HTERT RPE-1 (cell line): ENCODE data around the gene ANKRD1.

Source experiments
- in situ Hi-C: fragments of 300-500 bp; cut with MboI; formaldehyde crosslinking; loops from 4 replicates; pipeline ENCODE4 v1.14.3; 2020; ENCODE audit warnings: low sequenced_read_pairs

ANKRD1 gene

DNA sequence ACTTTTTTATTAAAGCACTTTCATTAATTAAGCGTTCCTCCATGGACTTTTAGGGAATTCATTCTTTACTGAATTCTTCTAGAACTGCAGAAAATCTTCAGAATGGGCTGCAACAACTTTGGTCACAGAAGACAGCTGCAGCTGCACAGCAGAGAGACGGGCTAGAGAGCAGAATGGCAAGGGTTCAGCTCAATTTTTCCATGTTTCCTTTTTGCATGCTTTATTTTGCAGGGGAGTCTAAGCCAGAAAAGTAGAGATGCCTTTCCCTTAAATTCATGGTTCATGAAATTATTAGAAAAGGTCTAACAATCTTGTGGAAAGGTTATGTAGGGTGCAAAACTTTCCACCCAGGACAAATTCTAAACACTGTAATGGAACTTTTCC, 15.4 kb upstream of the ANKRD1 start:
- in situ Hi-C loops: no loop called here

DNA sequence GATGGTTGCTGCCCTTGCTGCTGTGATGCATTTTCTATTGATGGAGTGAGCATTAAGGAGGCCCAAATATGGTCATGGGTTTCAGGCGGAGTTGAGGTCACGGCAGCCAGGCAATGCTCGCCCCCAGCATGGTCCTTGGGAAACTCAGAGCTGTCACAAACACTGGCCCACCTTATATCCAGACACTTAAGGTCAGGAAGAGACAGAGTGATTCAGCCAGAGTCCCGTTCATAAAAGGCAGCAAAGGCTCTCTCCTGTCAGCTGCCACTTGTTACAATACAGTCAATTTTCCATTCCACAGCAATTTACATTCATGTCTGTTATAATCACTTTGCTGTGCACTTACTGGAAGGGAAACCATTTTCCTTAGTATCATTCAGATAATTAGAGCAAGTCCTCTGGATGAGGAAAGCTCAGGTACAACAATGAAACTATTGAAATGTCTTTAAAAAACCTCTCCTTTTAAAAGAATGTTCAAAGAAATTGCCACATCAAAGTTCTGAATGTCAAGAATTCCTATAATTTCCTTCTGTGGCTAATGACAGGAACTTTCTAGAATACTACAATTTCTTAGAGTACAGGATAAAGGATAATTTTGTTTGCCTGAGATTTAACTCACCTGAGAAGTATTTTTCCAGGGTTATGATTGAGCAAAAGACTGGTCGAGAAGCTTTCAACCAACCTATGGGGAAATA, 14.8 kb upstream of the ANKRD1 start:
- in situ Hi-C loops: no loop called here

DNA sequence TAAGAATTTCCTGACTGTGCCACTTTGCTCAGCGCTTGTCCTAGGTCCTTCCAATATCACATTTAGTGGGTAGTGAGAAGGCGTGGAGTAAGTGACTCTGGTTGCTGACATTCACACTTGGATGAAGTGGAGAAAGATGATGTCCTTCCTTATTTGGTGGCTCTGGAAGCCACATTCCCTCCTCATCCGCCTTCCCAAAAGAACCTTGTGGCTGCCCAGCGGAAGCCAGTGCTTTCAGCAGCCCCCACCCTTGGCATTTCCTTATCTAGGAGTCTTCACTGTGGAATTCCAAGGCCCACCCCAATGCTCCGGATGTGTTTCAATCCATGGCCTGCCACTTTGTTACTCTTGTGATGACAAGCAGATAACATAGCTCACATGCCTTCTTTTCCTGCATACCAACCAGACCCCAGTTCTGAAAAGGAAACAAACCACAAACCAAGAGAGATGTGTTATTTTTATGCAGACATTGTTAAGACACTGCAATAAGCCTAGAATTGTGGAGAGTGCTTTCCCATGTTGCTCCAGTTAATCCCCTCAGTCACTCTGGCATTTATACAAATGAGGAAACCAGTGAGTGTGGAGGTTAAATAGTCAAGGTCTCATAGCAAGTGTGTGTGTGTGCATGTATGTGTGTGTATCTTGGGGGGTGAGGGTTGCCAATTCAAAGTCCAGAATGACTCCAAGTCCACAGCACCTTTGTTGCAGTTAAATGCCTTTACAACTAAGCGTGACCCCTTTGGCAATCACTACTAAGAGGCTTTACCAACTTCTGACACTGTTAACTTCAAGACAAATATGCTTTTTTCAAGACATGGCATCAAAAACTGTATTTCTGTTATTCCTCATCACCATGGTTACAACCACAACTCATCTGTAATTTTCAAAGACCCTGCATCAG, 10.3 kb upstream of the ANKRD1 start:
- in situ Hi-C loops: no loop called here

DNA sequence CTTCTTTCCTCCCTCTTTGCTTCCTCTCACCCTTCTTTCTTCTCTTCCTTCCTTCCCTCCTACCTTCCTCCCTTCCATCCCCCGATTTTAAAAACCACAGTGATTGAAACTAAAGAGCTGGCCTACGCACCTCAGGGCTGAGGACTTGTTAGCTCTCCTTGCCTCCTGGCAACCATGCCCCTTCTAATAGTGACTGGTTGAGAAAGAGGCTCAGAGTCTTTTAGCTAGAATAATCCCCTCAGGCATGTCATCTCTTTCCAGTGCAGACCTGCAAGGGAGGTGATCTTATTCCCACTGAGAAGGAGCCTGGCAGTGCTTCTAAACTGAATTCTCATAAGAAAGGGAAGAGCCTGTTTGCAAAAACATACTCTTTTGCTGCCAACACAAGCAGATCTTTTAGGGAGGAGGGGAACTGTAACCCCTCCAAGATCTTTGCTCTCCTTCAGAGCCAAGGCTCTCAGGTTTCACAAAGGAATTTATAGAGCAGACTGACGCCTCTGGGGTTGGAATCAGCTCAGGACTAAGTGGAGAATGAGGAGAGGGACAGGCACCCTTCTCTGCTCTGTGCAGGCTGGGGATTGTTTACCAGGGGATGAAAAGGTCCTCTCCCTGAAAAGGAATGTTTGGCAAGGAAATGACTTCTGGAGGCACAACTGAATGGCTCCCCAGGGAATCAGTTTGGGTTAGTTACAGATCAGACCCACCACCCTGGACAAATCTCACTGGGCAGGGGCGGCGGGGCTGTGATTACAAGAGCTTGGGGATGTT, 9.4 kb upstream of the ANKRD1 start:
- in situ Hi-C loops: no loop called here

DNA sequence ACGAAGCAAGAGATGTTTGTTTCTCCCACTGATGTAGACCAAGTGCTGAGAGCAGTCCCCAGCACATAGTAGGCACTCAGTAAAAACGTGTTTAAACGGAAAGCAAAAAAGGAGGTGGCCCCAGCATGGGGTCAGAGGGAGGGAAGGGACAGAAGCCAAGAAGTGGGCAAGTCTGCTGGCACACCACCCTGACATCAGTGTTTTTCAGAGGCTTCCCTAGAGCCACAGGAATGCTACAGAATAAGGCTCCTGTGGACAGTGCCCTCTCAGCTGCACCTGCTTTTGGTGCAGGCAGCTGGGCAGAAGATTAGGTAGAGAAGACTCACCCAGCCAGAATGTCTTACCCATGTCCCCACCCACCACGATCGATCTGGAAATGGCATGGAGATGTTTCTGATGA, 8.3 kb upstream of the ANKRD1 start:
- in situ Hi-C loops: no loop called here

DNA sequence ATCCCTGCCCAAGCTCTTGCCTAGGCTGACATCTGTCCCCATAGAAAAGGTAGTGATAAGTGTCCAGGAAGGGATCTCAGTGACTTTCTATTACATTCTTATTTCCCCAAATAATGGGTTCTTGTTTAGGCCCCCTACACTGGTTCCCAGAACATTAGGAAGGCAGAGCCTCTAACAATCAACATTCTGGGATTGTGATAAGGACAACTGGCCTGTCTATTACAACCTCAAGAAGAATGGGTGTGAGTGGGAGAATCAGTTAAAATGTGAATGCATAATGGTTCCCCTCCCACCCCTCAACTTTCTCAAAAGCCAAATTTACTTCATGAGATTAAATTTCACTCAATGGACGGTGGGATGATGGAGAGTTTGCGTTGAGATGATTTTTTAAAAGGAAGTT, 6.4 kb upstream of the ANKRD1 start:
- in situ Hi-C loops: no loop called here

DNA sequence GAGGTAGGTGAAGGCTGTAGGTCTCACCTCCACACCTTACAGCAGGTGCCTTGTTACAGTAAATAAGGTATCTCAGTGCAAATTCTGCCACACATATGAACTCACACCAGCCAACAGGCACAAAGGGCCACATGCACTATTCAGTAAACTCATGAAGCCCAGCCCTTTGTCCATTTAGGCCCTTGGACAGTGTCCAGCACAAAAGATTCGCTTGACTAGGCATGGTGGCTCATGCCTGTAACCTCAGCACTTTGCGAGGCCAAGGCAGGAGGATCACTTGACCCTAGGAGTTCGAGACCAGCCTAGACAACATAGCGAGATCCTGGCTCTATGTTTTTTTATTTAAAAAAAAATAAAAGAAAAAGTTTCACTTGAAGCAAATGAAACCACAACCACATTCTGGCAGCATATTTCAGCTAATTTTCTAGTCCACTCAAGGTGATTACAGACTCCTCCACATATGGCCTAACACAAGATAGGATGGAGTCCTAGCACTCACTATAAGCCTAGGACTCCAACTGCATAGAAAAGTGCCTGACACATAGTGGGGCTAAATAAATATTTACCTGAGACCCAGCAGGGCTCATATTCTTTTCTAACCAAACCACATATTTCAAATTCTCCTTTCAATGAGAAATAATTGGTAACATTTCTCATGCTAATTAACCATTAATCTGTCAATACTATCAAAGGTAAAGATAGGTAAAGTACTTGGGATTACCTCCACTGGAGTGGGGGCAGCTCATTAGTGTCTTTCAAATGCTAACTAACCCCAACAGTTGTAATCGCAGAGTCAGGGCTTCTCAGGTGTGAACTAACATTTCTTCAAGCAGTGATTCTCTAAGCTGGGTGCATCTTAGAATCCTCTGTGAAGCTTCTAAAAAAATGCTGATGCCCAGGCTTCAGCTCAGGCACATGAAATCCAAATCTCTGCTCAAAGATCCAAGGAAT, 4.5 kb upstream of the ANKRD1 start:
- in situ Hi-C loops: no loop called here

DNA sequence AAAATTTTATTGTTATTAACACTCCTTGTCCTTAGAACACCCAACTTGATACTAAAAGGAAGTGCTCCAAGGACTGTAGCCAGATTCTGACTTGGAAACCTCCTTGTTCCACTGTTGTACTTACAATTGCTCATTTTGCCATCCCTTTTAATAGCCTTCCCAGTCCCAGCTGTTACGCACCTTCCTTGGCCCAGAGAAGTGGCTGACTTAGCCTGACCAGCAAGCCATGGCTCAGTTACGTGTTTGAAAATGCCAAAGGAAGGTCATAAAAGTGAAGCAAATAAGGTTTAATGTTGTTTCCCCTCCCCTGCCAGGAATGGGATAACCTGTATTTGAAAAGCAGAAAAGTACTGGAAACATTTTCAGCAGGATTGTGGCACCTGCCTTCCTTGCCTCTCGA, 3.7 kb upstream of the ANKRD1 start:
- in situ Hi-C loops: no loop called here

DNA sequence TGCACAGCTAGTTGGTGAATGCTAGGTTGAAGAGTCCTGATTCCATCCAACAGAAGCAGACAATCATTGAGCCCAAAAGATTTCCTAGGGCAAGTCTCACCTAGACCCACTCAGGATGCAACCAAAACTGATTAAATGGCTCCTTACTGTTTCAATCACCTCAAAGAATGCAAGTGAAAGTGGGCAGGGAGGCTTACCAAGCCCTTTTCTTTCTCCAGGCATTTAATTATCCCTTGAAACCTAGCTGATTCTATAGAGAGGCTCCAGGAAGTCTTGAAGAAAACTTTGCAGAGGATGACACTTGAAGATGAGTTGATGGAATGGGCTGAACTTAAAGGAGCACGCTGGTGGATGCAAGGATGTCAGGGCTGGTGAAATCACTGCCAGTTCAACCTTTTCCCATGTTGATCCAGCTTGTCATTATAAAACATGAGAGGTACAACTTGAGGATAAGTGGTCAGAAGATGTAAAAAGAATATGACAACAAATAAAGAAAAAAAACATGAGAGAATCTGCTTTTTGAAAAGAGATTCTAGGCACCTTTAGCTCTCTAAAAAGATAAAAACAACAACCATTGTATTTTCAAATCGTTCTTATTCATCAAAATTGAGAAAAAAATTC, 2.3 kb upstream of the ANKRD1 start:
- in situ Hi-C loops: no loop called here

DNA sequence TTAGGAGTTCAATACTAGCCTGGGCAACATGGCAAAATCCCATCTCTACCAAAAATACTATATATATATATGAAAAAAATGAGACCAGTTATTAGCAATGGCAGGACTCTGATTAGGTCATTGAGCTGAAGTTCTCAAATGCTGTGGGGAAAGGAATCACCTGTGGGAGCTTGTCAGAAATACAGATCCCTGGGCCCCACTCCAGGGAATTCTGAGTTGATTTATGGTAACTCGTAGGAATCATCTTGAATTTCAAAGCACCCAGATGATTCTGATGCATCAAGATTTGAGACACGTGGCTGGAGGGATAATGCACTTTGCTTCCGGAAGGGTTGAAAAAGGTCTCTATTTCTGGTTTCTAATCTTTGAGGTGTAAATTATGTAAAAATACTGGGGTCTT, 1.0 kb upstream of the ANKRD1 start:
- in situ Hi-C loops: no loop called here

DNA sequence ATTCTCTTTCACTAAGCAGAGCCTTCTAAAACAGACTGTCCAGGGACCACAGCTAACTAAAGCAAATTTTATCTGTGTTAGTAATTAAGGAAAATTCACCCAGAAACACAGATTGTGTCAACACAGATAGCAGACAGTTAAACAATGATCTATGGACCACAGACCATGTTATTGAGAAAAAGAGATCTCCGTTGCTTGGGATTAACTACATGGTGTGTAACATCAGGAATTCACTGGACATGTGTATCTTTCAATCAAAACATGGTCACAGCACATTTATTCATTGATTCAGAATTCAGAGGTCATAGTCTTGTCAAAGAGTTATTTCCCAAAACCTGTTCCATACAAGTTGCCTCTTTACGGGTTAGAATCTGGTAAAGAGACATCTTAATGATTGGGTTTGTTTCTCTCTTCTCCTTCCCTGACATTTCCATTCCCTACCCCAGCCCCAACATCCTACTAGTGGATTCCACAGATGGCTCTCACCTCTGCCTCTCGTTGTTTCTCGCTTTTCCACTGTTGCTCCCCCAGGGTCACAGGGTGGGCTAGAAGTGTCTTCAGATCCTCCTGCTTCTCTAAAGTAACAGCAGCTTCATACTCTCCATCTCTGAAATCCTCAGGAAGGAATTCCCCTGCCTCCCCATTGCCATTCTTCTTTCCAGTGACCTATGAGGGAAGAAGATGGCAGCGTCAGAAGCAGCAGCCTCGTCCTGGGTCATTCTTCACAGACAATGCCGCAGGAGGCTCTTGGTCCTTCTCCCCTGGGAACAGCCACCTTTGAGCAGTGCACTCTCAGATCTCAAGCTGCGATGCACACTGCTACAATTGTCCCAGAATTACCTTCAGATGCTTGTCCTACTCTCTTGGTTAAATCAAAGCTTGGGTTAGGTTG, 958 bp downstream of the ANKRD1 start:
- in situ Hi-C loops: no loop called here

DNA sequence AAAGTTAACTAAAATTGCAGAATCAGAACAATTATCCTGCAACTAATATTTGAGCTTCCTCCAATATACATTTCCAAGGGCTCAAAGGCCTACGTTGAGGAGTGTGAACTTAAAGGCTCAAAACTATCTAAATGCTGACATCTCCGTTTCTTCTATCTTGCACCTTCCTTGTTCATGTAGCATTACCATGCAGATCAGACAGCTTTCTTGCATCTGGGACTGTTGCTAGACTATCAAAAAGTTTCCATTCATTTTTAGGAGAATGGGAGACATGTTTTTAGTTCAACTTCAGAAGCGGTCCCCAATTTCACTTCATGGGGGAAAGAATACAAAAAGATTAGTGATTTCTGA, 2.9 kb downstream of the ANKRD1 start:
- in situ Hi-C loops: no loop called here

DNA sequence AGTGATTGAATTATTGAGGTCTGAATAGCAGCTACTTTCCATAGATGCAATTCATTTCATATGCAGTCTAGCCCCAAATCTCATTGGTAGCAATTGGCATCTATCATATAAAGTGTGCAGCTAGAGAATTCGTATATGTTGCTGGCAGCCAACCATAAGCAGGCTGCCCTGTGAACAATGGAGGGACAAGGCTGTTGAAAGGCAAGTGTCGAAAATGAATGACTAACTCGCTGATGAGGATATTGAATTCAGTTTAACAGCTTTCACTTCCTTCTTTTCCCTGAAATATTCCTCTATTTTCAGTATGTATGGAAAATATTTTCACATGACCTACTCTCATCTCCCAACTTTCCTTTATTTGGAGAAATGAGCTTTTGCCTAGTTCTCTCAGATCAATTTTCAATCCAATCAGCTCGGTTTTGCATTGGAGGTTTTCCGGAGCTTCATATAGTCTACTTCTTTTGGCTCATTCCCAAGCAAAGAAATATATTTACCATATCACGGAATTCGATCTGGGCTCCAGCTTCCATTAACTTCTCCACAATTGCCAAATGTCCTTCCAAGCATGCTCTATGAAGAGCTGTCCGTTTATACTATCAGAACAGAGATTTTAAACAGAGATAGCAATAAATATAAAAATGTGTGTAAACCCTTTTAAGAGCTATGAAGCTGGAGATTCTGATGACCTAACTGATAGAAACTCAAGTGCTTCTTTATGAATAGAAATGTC, 3.5 kb downstream of the ANKRD1 start:
- in situ Hi-C loops: no loop called here

DNA sequence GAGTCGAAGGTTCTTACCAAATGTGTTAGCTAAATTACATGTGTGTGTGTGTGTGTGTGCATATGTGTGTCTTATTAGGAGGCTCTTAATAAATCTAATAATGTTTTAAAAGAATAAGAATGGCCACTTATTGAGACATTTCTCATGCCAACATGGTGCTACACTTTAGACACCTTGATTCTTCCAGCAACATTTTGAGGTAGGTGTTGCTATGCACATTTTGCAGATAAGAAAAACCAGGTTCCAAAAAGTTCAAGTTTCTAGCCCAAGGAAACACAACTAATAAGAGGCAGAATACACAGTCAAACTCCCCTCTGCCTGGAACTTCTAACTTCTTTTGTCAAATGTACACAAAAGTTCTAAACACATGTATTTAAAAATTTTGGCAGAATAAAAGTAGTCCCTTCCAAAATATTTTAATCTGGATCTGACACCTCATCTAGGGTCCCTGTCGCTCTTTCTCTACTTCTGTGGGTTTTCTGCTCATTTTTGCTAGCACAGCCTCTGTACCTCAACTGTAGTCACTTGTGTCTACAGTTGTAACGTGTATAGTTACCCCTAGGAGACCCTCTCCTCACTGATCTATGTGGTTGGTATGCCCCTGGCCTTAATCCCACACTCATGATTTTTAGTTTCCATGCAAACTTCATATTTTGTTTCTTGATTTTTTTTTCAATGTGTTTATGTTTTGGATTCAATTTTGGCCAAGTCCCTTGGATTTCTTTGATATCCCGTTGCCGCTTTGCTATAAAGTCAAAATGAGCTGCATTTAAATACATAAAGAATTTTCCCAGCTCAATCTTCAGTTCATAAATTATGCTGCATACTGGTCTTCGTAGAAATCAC, 4.3 kb downstream of the ANKRD1 start:
- in situ Hi-C loops: no loop called here

DNA sequence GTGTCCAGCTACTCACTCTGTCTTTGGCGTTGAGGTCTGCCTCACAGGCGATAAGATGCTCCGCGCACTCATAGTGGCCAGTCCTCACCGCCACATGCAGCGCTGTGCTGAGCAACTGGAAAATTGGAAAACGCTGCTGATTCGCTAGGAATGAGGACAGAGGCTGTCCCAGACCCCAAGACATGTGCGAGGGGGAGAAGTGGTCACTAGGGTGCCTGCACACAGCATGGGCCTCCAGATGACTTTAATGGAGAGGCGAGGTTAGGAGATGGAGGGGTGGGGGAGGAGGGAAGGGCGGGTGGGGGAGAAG, 5.2 kb downstream of the ANKRD1 start:
- in situ Hi-C loops: no loop called here

DNA sequence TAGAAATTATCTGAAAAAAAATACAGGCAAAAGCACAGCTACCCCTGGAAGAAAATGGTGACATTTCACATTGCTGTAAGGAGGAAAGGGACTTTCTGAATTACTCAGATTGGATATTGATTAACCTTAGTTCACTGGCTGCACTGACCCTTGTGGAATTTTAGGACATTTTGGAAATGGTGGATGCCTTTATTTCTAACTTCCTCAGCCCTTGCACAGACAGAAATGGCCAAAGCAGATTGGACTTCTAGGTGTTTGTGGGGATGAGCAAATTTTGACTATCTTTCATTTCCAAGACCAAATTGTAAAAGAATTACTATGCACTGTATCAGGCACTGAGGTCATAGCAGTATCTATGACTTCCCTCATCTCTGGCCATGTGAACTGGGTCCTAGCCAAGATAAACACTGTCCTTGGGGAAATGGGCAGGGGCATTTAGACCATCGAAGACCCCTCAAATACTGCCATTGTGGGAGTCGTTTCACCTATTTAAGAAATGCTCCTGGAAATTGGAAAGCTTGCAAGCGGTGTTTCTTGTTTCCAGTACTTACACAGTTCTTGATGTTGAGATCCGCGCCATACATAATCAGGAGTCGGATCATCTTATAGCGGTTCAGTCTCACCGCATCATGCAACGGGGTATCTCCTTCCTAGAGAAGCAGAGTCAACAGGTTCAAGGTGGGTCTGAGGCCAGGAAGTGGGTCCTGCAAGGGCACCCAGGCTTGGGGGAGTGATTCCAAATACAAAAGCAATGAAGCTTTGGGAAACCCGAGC, 5.7 kb downstream of the ANKRD1 start:
- in situ Hi-C loops: no loop called here

DNA sequence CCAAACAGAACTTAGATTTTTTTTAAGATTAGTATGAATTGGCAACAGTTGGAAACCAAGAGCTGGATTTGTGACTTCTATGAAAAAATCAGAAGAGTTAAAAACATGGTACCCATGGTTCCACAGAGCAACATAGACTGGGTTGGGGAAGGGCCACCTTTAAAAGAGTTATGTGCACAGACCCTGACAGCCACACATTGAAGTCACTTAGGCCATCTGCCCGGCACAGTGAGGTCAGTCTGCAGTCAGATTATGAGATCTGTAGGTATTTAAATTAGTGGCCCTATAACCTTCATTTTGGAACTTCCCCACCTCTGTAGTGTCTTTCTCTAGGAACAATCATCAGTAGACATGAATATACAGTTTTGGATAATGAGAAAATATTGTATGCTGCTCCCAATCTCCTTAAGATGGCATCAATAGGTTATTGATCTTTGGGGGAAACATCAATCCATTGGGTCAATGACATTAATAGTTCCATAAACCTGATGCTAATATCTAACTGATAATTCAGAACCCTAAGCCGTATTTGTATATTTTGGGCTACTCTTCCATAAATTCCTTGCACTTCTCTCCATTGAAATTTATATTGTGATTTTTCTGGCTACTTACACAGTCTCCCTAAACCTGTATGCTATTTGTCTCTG, 7.0 kb downstream of the ANKRD1 start:
- in situ Hi-C loops: no loop called here
